Neural cell (in vitro differentiated cells): ENCODE data around the gene SYMPK. TPM values are rescaled to one million over a fixed set of nuclear protein-coding genes. Genes with fewer than 3 reads are reported as not detected.

ENCODE experiments used
- H2AFZ ChIP-seq: fragments of 200-600, 300-800 bp; sonication (generic), shearing (Covaris generic); 2 replicates; pipeline ENCODE4 v1.6.0; 2014; ENCODE audit warnings: low read depth, mild to moderate bottlenecking, antibody characterized with exemption, low read length, moderate library complexity
- H3F3A ChIP-seq: fragments of 200-600 bp; shearing (Covaris generic); 2 replicates; pipeline ENCODE4 v1.6.1; 2016; ENCODE audit warnings: mild to moderate bottlenecking, moderate library complexity, mixed read lengths, antibody characterized with exemption, low read length; ENCODE audit not compliant: insufficient read depth, poor library complexity, severe bottlenecking
- H3K27ac ChIP-seq: fragments of 200-600, 300-800 bp; sonication (generic), shearing (Covaris generic); 2 replicates; pipeline ENCODE4 v1.5.1; 2014; ENCODE audit warnings: mild to moderate bottlenecking, low read length, moderate library complexity
- H3K27me3 ChIP-seq: fragments of 300-800, 200-600 bp; sonication (generic), shearing (Covaris generic); 2 replicates; pipeline ENCODE4 v1.6.0; 2014; ENCODE audit warnings: mild to moderate bottlenecking, low read depth, low read length, moderate library complexity; ENCODE audit not compliant: insufficient read depth
- H3K36me3 ChIP-seq: fragments of 300-800, 200-600 bp; sonication (generic), shearing (Covaris generic); 2 replicates; pipeline ENCODE4 v1.5.1; 2014; ENCODE audit warnings: mild to moderate bottlenecking, antibody characterized with exemption, low read length, moderate library complexity; ENCODE audit not compliant: insufficient read depth
- H3K4me2 ChIP-seq: fragments of 300-800, 200-600 bp; sonication (generic), shearing (Covaris generic); 2 replicates; pipeline ENCODE4 v1.6.0; 2014; ENCODE audit warnings: mild to moderate bottlenecking, low read length
- H3K4me3 ChIP-seq: fragments of 300-800, 200-600 bp; sonication (generic), shearing (Covaris generic); 2 replicates; pipeline ENCODE4 v1.5.1; 2014; ENCODE audit warnings: mild to moderate bottlenecking, low read length, moderate library complexity
- H3K79me2 ChIP-seq: fragments of 200-600 bp; shearing (Covaris generic); replicated peaks from 2 replicates; pipeline ENCODE4 v1.6.0; 2014; ENCODE audit warnings: mild to moderate bottlenecking, low read length, moderate library complexity; ENCODE audit not compliant: insufficient read depth
- H3K9ac ChIP-seq: fragments of 300-800, 200-600 bp; sonication (generic), shearing (Covaris generic); 2 replicates; pipeline ENCODE4 v1.6.1; 2016; ENCODE audit warnings: mild to moderate bottlenecking, low read length, mixed read lengths
- H3K9me2 ChIP-seq: fragments of 200-600 bp; shearing (Covaris generic); 2 replicates; pipeline ENCODE4 v1.6.1; 2016; ENCODE audit warnings: mild to moderate bottlenecking, low read length, mixed read lengths; ENCODE audit not compliant: insufficient read depth
- H3K9me3 ChIP-seq: fragments of 200-600, 300-800 bp; sonication (generic), shearing (Covaris generic); 2 replicates; pipeline ENCODE4 v1.6.1; 2016; ENCODE audit warnings: mild to moderate bottlenecking, mixed run types, low read length, moderate library complexity, mixed read lengths
- H4K20me1 ChIP-seq: fragments of 200-600 bp; shearing (Covaris generic); 2 replicates; pipeline ENCODE4 v1.6.1; 2016; ENCODE audit warnings: mild to moderate bottlenecking, mixed run types; ENCODE audit not compliant: insufficient read depth
- CTCF ChIP-seq: fragments of 450-650 bp; IDR thresholded peaks from 2 replicates; pipeline ENCODE4 v1.5.1; 2014; ENCODE audit warnings: antibody characterized with exemption, mild to moderate bottlenecking, moderate library complexity; ENCODE audit not compliant: poor library complexity, severe bottlenecking
- EP300 ChIP-seq: fragments of 450-650 bp; conservative IDR thresholded peaks from 2 replicates; pipeline ENCODE4 v1.6.1; 2014; ENCODE audit warnings: antibody characterized with exemption, mild to moderate bottlenecking, moderate library complexity; ENCODE audit not compliant: poor library complexity, severe bottlenecking
- EZH2 ChIP-seq: fragments of 200-600, 300-800 bp; shearing (Covaris generic), sonication (generic); IDR thresholded peaks from 2 replicates; pipeline ENCODE4 v1.6.1; 2014; ENCODE audit warnings: antibody characterized with exemption, low read length, borderline replicate concordance, mild to moderate bottlenecking; ENCODE audit not compliant: insufficient read depth, poor library complexity, severe bottlenecking
- MXI1 ChIP-seq: fragments of 450-650 bp; conservative IDR thresholded peaks from 2 replicates; pipeline ENCODE4 v1.6.1; 2014; ENCODE audit warnings: antibody characterized with exemption, mild to moderate bottlenecking; ENCODE audit not compliant: poor library complexity, severe bottlenecking
- POLR2AphosphoS5 ChIP-seq: IDR thresholded peaks from 2 replicates; pipeline ENCODE4 v1.6.1; 2012
- RAD21 ChIP-seq: fragments of 450-650 bp; conservative IDR thresholded peaks from 2 replicates; pipeline ENCODE4 v1.6.1; 2014; ENCODE audit warnings: antibody characterized with exemption, mild to moderate bottlenecking, moderate library complexity
- REST ChIP-seq: IDR thresholded peaks from 2 replicates; pipeline ENCODE4 v1.6.1; 2012; ENCODE audit warnings: borderline replicate concordance
- SMC3 ChIP-seq: fragments of 450-650 bp; conservative IDR thresholded peaks from 2 replicates; pipeline ENCODE4 v1.6.1; 2014; ENCODE audit warnings: antibody characterized with exemption, mild to moderate bottlenecking, moderate library complexity; ENCODE audit not compliant: poor library complexity
- TAF1 ChIP-seq: IDR thresholded peaks from 2 replicates; pipeline ENCODE4 v1.6.1; 2012; ENCODE audit warnings: low read depth
- polyA plus RNA-seq: library from polyadenylated mRNA; depleted of rRNA; stranded (reverse); fragments of >200 nt; gene quantifications from 2 replicates; pipeline ENCODE4 v1.2.3, GENCODE V29; 2014

SYMPK gene
- polyA plus RNA-seq, 1 donor from 2014 or later = 22.2 TPM

DNA sequence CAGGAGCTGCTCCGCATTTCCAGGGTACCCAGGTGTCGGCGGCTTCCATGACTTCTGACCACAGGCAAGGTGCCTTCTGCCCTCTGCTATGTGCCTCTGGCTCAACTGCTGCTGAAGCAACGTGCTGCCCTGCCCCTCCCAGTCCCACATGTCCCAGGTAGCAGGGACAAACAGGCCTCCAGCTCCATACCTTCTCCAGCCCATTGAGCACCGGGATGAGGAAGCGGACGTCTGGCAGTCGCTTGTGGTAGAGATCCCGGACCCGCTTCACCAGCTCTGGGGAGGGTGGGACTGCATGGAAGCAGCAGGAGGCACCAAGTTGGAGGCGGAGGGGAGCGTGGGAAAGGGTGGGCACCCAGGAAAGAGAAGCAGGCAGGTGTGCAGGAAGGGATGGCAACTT, 39.8 kb downstream of the SYMPK start:
- Histone ChIP-seq H4K20me1 (no peaks in the 10 kb centered on the region), H3K9ac (no peak overlapping the region), H3K27ac (no peak overlapping the region), H3K9me3 (no peaks in the 10 kb centered on the region), H3K36me3 (no peaks in the 10 kb centered on the region), H3K4me3 (no peak overlapping the region), H3K27me3 (no peaks in the 10 kb centered on the region), H3K9me2 (no peaks in the 10 kb centered on the region), H3K79me2 (no peaks in the 10 kb centered on the region), H3K4me2 (no peak overlapping the region), H3F3A (no peaks in the 10 kb centered on the region), H2AFZ (no peak overlapping the region)
- no peak for TF ChIP-seq TAF1
- no peak for TF ChIP-seq POLR2AphosphoS5
- TF ChIP-seq MXI1 = no peak
- no peak for TF ChIP-seq CTCF
- no peak for TF ChIP-seq REST
- TF ChIP-seq EZH2 = no peak
- TF ChIP-seq RAD21 = no peak
- no peak for TF ChIP-seq EP300
- TF ChIP-seq SMC3 = no peak

GRCh38 chr19:45822716-45823115, 40.2 kb downstream of the SYMPK start:
- Histone ChIP-seq H3K27me3 (no peaks in the 10 kb centered on the region), H2AFZ (no peak overlapping the region), H3K9ac (no peak overlapping the region), H3K4me3 (no peak overlapping the region), H3K4me2 (no peak overlapping the region), H3K27ac (no peak overlapping the region), H3K79me2 (no peaks in the 10 kb centered on the region), H3K36me3 (no peaks in the 10 kb centered on the region), H3K9me2 (no peaks in the 10 kb centered on the region), H4K20me1 (no peaks in the 10 kb centered on the region), H3F3A (no peaks in the 10 kb centered on the region), H3K9me3 (no peaks in the 10 kb centered on the region)
- TF ChIP-seq EZH2 (no peak), TAF1 (no peak), CTCF (no peak), SMC3 (no peak), POLR2AphosphoS5 (no peak), EP300 (no peak), REST (no peak), MXI1 (no peak), RAD21 (no peak)
